SK-N-SH treated with all-trans-retinoic acid at 6 μM for 48 hours (cell line): ENCODE measurements around the gene SORCS2.

Source experiments
- ATAC-seq: fragments of 200-7000 bp; cut with Tn5 transposase; 3 replicates; pipeline ENCODE4 v1.9.1; 2020; ENCODE audit warnings: mild to moderate bottlenecking, moderate library complexity
- BACH2 ChIP-seq: fragments of 250-450 bp; sonication (Bioruptor Pico); IDR thresholded peaks from 2 replicates; pipeline ENCODE4 v1.9.0; 2021; ENCODE audit warnings: mild to moderate bottlenecking, borderline replicate concordance
- CREB5 ChIP-seq: fragments of 250-450 bp; sonication (Bioruptor Pico); IDR thresholded peaks from 2 replicates; pipeline ENCODE4 v1.5.1; 2020; ENCODE audit warnings: low read depth, mild to moderate bottlenecking, moderate library complexity
- CSDC2 ChIP-seq: fragments of 250-450 bp; sonication (Bioruptor Pico); IDR thresholded peaks from 2 replicates; pipeline ENCODE4 v1.5.0; 2020; ENCODE audit warnings: mild to moderate bottlenecking, moderate library complexity
- CSRNP3 ChIP-seq: fragments of 250-450 bp; sonication (Bioruptor Pico); IDR thresholded peaks from 2 replicates; pipeline ENCODE4 v1.5.1; 2021; ENCODE audit warnings: mild to moderate bottlenecking, moderate library complexity
- ESRRG ChIP-seq: fragments of 250-450 bp; sonication (Bioruptor Pico); IDR thresholded peaks from 2 replicates; pipeline ENCODE4 v1.6.1; 2021; ENCODE audit warnings: mild to moderate bottlenecking
- GLIS3 ChIP-seq: fragments of 250-450 bp; sonication (Bioruptor Pico); IDR thresholded peaks from 2 replicates; pipeline ENCODE4 v1.5.0; 2020; ENCODE audit warnings: mild to moderate bottlenecking, moderate library complexity
- OSR1 ChIP-seq: fragments of 250-450 bp; sonication (Bioruptor Pico); IDR thresholded peaks from 2 replicates; pipeline ENCODE4 v1.8.0; 2022; ENCODE audit warnings: moderate library complexity, mild to moderate bottlenecking, inconsistent platforms
- POU6F1 ChIP-seq: fragments of 250-450 bp; sonication (Bioruptor Pico); IDR thresholded peaks from 2 replicates; pipeline ENCODE4 v1.8.0; 2021; ENCODE audit warnings: low read depth, mild to moderate bottlenecking, moderate library complexity, borderline replicate concordance
- PPARA ChIP-seq: fragments of 250-450 bp; sonication (Bioruptor Pico); IDR thresholded peaks from 2 replicates; pipeline ENCODE4 v1.5.0; 2020; ENCODE audit warnings: mild to moderate bottlenecking, borderline replicate concordance
- RARB ChIP-seq: fragments of 250-450 bp; sonication (Bioruptor Pico); IDR thresholded peaks from 2 replicates; pipeline ENCODE4 v1.8.0; 2021; ENCODE audit warnings: mild to moderate bottlenecking, moderate library complexity
- SNAI2 ChIP-seq: fragments of 250-450 bp; sonication (Bioruptor Pico); IDR thresholded peaks from 2 replicates; pipeline ENCODE4 v1.5.0; 2020; ENCODE audit warnings: mild to moderate bottlenecking, moderate library complexity
- TCF4 ChIP-seq: fragments of 250-450 bp; sonication (Bioruptor Pico); IDR thresholded peaks from 2 replicates; pipeline ENCODE4 v1.8.0; 2021; ENCODE audit warnings: mild to moderate bottlenecking, moderate library complexity, borderline replicate concordance
- TOX ChIP-seq: fragments of 250-450 bp; sonication (Bioruptor Pico); IDR thresholded peaks from 2 replicates; pipeline ENCODE4 v1.8.0; 2021; ENCODE audit warnings: mild to moderate bottlenecking, moderate library complexity, borderline replicate concordance
- TSHZ2 ChIP-seq: fragments of 250-450 bp; sonication (Bioruptor Pico); IDR thresholded peaks from 2 replicates; pipeline ENCODE4 v1.5.0; 2020; ENCODE audit warnings: mild to moderate bottlenecking, moderate library complexity
- ZC3H10 ChIP-seq: fragments of 250-450 bp; sonication (Bioruptor Pico); IDR thresholded peaks from 2 replicates; pipeline ENCODE4 v1.5.1; 2021; ENCODE audit warnings: mild to moderate bottlenecking, moderate library complexity
- ZFP3 ChIP-seq: fragments of 250-450 bp; sonication (Bioruptor Pico); IDR thresholded peaks from 2 replicates; pipeline ENCODE4 v1.5.0; 2020; ENCODE audit warnings: mild to moderate bottlenecking, moderate library complexity
- ZFP30 ChIP-seq: fragments of 450-650 bp; formaldehyde crosslinking; IDR thresholded peaks from 2 replicates; pipeline ENCODE4 v1.5.0; 2022; ENCODE audit warnings: mild to moderate bottlenecking, moderate library complexity
- ZNF565 ChIP-seq: fragments of 450-650 bp; formaldehyde crosslinking; conservative IDR thresholded peaks from 2 replicates; pipeline ENCODE4 v1.5.0; 2020; ENCODE audit warnings: low read depth, mild to moderate bottlenecking, moderate library complexity
- ZNF70 ChIP-seq: fragments of 450-650 bp; formaldehyde crosslinking; IDR thresholded peaks from 2 replicates; pipeline ENCODE4 v1.5.0; 2020; ENCODE audit warnings: mild to moderate bottlenecking, moderate library complexity
- ZNF8 ChIP-seq: fragments of 450-650 bp; formaldehyde crosslinking; IDR thresholded peaks from 2 replicates; pipeline ENCODE4 v1.5.0; 2020; ENCODE audit warnings: mild to moderate bottlenecking, moderate library complexity

Gene SORCS2

GRCh38 chr4:7328162-7328912 is 136.0 kb downstream of the SORCS2 start:
- no peak for TF ChIP-seq ESRRG
- no peak for TF ChIP-seq OSR1 (CRISPR knock-in tag)
- TF ChIP-seq BACH2 (CRISPR knock-in tag), result no peak
- TF ChIP-seq CSRNP3 (CRISPR knock-in tag), result no peak
- TF ChIP-seq ZC3H10 (CRISPR knock-in tag), result no peak
- TF ChIP-seq ZNF565 (CRISPR knock-in tag), result no peak
- TF ChIP-seq, all 23 proteins: peak for 0
- no peak for ATAC-seq

- TF ChIP-seq ESRRG (no peak), RARB (CRISPR knock-in tag) (no peak), TSHZ2 (CRISPR knock-in tag) (no peak), ZFP3 (CRISPR knock-in tag) (no peak), PPARA (no peak)
- ATAC-seq, result peak; percentile 88
These were observed 136.7 kb downstream of the SORCS2 start for GRCh38 chr4:7328913-7329638.

- TF ChIP-seq ZNF70 (CRISPR knock-in tag) (no peak), BACH2 (CRISPR knock-in tag) (no peak), POU6F1 (CRISPR knock-in tag) (no peak), ZFP30 (CRISPR knock-in tag) (no peak), TCF4 (CRISPR knock-in tag) (no peak), ZC3H10 (CRISPR knock-in tag) (no peak), CSDC2 (CRISPR knock-in tag) (no peak)
- ATAC-seq, result no peak
These were observed 137.8 kb downstream of the SORCS2 start for GRCh38 chr4:7330031-7330596.

GRCh38 chr4:7330811-7331681 is 138.7 kb downstream of the SORCS2 start:
- ATAC-seq, result no peak
- TF ChIP-seq CSDC2 (CRISPR knock-in tag) (no peak), PPARA (no peak), GLIS3 (no peak), TOX (CRISPR knock-in tag) (no peak), SNAI2 (CRISPR knock-in tag) (no peak), ZNF70 (CRISPR knock-in tag) (no peak), ZNF8 (no peak), ZFP3 (CRISPR knock-in tag) (no peak), RARB (CRISPR knock-in tag) (no peak), CREB5 (CRISPR knock-in tag) (no peak), TSHZ2 (CRISPR knock-in tag) (no peak), TCF4 (CRISPR knock-in tag) (no peak), POU6F1 (CRISPR knock-in tag) (no peak), ESRRG (no peak)
